HG02588 (cell line): ENCODE measurements around the gene JARID2.

ENCODE experiments used
- ATAC-seq: cut with Tn5 transposase; IDR thresholded peaks from one replicate; pipeline ENCODE4 v1.9.1; 2021; ENCODE audit warnings: mild to moderate bottlenecking, moderate library complexity; ENCODE audit not compliant: unreplicated experiment

The JARID2 gene

GRCh38 chr6:15456422-15456821 is 210.6 kb downstream of the JARID2 start:
- ATAC-seq: no peak

DNA sequence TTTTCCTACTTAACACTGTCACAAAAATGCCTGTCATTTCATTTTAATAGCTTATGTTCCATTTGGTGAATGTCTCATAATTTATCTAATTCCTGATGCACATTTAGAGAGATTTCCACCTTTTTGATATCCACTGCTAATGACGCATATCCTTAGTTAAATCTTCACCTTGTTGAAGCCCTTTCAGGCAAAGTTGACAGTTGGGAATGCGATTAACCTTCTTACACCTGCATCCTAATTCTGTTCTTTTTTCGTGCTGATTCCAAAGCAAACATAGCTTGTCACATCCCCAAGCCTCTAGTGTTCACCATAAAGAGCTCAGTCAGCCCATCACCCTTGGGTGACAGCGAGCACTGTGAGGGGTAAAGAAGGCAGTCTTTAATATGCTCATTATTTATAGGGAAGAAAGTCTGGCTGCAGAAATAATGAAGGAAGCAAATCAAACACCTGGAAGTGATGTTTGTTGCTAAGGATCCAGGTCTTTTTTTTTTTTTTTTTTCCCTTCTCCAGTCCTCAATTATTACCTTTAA is 211.3 kb downstream of the JARID2 start:
- no peak for ATAC-seq

DNA sequence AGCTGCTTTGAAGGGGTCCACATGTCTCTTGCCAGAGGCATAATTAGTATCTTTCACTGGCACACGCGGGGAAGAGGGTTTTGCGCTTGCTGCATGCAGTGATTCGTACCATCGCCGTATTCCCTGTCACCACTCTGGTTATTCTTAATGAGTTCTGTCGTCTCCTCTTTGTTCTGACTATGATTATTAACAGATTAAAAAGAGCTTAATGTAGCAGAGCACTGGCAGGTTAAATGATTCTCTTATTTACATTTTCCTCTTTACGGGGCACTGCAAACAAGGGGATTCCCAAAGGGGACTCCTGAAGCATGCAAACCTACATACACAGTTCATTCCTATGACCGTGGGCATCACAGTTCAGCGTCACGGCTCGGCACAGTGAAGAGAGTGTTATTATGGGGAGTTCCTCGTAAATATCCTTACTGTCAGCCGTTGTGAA is 212.2 kb downstream of the JARID2 start:
- peak; percentile 78 for ATAC-seq

DNA sequence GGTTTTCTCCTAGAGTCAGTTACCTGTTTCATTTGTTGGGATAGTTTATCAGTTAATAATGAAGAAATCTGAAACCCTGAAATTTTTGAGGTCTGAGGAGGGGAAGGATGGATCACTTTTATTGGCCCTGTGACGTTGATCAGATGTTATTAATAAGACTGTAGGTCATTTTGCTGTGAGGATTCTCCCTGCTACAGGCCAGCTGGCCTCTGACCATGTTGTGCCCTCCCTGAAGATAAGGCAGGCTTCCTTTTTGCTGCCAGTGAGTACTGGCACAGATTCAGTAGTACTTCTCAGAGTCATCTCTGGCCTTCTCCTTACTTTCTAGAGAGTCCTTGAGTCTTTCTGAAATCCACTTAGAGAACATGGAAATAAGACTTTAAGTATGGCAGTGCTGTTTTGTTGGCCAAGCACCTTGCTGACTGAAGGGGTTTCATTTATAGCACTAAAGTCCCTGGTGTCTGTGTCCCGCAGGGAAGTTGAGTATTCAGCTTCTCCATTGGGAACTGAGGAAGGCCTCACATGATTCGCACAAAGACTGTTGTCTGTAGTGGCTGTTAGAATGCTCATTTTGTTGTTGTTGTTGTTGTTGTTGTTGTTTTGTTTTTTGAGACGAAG is 214.3 kb downstream of the JARID2 start:
- no peak for ATAC-seq

- ATAC-seq: no peak
Observed at GRCh38 chr6:15461127-15461944, 215.5 kb downstream of the JARID2 start.

GRCh38 chr6:15462256-15462655 is 216.4 kb downstream of the JARID2 start:
- ATAC-seq: no peak

- no peak for ATAC-seq
Observed at GRCh38 chr6:15462717-15463525, 217.1 kb downstream of the JARID2 start.

- ATAC-seq: no peak
Observed at GRCh38 chr6:15464211-15464725, 218.4 kb downstream of the JARID2 start.

- ATAC-seq: no peak
Observed at GRCh38 chr6:15465212-15465611, 219.3 kb downstream of the JARID2 start.

GRCh38 chr6:15470746-15471145 is 224.9 kb downstream of the JARID2 start:
- no peak for ATAC-seq

- ATAC-seq: no peak
Observed at GRCh38 chr6:15472621-15473020, 226.8 kb downstream of the JARID2 start.

DNA sequence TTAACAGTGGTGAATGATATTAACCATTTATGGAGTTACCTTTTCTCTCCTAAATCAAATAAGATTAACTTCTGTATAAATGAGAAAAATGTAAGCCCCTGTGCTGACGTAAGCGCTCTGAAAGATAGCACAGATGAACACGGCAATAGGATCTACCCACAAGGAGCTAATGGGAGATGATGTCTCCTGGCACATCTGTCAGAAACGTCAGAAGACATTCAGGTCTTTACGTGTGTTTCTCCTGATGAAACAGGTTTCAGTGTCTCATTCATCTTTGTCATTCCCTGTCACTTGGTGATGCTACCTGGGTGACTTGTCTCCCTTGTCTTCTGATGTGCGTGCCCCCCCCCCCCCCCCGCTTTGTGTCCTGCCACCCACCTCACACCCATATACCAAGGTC is 227.3 kb downstream of the JARID2 start:
- ATAC-seq: no peak

GRCh38 chr6:15473741-15474161 is 227.9 kb downstream of the JARID2 start:
- ATAC-seq: no peak

DNA sequence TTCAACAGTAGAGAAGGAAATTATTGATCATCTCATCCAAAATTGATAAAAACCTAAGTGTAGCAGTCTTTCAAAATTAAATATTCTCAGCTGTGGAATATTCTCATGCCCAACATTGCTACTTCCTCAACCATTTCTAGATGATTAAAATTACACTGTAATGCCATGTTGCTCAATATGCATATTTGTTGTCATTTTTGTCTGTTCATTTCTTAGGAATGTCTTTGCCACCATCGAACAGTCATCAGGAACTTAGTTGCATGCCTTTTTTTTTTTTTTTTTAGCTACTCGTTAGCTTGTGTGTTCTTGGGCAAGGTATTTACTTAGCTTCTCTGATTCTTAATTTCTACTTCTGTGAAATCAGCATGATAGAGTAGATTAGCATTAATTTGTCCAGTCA is 228.3 kb downstream of the JARID2 start:
- ATAC-seq: no peak

GRCh38 chr6:15475261-15475660 is 229.4 kb downstream of the JARID2 start:
- ATAC-seq: no peak

DNA sequence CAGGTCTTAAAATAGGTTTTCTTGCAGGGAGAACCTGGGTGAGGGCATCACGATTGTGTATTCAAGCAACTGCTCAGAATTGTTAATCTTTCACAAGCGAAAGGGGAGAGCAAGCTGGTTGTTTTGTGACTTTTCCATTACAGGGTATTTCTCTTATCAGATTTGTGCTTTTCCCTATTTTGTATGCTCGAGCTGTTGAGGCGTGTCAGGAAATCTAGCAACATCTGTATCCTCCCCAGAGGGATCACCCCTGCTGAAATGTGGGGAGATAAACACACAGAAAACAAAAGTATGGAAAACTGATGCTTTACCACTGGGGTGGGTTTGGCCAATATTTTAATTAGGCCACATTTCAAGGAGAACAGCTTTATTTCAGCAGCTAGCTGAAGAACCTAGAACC is 230.0 kb downstream of the JARID2 start:
- no peak for ATAC-seq

- no peak for ATAC-seq
Observed at GRCh38 chr6:15476631-15477380, 230.9 kb downstream of the JARID2 start.

GRCh38 chr6:15477746-15478145 is 231.9 kb downstream of the JARID2 start:
- ATAC-seq: no peak

DNA sequence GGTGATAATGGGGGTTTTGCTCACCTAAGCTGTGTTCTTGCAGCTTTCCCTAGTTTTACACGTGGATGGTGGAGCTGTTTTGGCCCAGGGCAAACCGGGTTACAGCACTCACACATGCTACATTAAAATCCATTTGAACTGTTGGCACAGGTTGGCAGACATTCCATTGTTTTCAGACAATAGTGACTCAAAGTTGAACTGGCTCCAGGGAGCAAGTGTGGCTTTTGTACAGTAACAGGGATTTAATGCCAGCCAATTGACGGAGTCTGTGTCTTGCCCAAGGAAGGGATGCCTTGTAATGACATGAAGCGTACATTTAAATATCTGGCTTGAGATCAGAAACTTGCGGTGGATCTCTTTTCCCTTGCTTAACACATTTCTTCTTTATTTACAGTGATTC is 233.9 kb downstream of the JARID2 start:
- no peak for ATAC-seq

GRCh38 chr6:15480525-15480924 is 234.7 kb downstream of the JARID2 start:
- no peak for ATAC-seq
